ENCODE measurements around the gene C8G.

The C8G gene

DNA sequence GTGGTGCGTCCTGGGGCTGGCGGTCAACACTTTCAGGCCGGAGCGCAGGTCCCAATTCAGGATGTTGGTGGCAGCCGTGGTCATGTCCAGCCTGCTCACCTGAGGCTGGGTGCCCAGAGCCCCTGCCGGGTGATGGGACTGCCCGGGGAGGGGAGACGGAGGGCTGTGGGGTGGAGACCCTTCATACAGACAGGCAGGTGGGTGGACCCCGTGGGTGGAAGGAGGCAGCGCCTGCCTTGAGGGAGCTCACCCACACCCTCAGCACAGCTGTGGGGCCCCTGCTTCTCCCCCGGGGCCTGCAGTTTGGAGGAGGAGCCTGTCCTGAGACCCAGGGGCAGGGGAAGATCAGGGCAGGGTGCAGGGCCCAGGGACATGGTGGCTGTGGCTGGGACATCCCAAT lies 25.3 kb downstream of the C8G start:
- no peak for DNase-seq

DNA sequence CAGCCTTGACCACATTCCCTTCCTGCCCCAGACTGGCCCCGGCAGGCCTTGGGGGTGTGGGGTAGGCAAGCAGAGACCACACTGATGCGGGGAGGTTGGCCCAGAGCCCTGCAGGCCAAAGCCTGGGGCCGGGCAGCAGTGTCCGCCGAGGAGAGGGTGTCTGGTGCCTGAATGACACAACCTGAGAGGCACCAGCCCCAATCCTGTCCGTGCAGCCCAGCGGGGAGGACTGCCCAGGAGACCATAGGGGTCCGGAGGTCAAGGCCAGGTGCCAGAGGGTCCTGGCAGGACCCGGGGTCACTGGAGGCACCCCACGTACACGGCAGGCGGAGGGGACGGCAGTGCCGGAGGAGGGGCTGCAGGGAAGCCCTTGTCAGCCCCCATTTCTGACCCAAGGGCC lies 26.7 kb downstream of the C8G start:
- no peak for DNase-seq

DNA sequence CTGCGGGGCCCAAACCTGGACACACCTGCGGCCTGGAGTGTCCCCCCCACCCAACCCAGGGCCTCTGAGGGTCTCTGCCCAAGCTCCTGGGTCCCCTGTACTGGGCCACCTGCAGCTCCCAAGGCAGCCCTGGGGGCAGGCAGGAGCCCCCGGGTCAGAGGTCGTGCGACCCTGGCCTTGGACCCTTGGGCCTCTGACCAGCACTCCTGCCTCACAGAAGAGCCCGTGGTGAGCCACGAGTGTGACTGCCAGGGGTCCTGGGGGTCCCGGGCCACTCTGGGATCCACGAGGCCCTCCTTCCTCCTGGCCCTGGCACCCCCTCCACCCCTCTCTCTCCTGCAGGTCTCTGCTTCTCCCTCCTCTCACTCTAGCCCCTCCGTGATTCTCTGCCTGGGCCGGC lies 27.3 kb downstream of the C8G start:
- no peak for DNase-seq

DNA sequence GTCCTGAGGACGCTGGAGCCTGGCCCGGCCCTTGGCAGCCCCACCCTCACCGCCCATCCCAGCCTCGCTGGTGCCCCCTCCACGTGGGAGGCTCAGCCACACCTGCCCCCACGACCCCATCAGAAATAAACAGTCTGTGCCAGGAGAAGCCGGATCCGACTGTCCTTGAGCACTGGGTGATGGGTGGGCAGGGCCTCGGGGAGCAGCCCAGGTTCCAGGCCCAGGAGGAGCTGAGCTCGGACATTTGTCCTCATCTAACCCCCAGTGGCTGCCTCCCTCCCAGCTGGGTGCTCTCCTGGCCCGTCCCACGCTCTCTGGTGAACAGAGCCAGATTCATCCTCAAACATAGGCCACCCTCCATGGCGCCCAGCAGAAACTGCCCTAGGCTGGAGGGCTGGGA lies 27.7 kb downstream of the C8G start:
- DNase-seq, result no peak

DNA sequence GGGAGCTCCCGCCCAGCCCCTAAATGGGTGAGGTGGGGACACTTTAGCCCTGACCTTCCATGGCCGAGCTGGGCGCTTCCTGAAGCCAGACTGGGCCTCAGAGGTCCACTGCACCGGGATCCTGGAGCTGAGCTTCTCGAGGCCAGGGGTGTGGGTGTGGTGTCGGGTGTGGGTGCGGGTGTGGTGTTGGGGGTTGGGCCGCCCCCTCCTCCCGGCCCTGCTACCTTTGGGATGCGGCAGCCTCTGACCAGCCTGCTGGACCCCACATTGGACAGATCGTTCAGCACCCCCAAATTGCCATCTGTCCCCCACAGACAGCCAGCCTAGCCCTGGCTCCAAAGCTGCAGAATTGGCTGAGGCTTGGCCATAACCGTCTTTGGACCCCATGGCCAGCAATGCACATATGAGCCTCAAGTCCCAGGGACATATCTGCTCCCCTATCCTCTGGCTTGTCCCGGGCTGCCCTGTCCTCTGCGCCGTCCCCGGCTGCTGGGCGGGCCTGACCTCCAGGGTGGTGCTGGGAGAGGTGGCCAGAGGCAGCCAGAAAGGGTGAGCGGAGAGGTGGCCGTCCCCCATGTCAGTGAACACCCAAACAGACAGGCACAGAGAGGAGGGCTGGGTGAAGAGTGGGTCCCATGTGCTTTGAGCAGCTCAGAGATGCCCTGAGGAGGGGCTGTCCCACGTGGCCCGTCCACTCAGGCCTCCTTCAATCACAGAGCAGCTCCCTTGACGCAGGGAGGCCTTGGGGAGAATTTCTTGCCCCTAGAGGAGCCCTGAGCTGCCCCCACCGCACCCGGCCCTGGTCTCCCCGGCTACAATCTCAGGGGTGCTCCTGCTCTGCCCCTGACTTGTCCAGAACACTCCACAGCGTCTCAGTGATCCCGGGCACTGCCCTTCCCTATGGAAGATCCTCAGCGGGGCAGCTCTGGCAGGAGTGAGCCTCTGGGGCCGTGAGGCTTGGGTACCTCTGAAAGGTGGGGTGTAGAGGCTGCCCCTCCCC lies 28.9 kb downstream of the C8G start:
- no peak for DNase-seq

DNA sequence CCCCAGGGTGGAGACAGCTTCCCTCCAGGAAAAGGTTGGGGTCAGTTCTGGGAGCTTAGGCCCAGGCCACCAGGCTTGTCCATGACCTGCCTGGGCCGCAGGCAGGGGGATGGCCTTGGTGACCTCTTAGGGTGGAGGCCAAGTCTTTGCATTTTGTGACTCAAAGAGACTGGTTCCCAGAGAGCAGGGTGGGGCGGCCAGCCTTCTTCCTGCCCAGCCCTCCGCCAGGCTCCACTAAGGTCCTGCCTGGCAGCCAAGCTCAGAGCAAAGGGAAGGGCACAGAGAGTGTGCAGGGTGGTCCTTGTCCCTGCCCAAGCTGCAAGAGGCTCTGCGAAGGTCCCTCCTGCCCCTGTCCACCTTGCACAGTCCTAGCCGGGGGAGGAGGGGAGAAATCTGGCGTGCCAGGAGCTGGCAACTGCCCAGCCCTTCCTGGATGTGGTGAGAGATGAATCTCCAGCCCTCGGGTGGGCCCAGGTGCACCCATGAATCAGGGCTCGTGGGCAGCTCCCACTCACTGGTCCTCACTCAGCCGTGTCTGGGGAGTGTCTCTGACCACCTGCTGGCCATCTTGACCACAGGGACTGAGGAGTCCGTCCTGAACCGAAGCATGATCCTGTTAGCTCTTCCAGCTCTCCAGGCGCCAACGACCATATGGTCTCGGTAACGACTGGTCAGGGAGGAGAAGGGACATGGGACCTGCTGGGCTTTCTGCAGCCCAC lies 29.9 kb downstream of the C8G start:
- no peak for DNase-seq

DNA sequence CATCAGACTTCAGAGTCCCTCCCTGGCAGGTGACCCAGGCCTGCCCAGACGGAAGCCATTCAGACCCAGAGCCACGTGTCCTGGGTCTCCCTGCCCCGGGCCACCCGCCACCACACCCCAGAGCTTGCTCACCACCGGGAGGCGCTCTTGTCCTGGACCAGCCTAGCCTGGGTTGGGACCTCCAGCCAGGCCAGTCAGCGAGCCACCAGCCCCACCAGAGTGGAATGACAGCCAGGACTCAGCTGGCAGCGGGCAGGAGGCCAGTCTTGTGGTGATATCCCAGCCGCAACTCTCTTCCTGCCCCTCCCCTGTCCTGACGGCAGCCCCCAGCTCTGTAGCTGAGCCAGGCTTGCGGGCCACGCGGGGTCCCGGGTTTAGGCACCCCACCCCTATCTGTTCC lies 30.6 kb downstream of the C8G start:
- DNase-seq, result no peak

DNA sequence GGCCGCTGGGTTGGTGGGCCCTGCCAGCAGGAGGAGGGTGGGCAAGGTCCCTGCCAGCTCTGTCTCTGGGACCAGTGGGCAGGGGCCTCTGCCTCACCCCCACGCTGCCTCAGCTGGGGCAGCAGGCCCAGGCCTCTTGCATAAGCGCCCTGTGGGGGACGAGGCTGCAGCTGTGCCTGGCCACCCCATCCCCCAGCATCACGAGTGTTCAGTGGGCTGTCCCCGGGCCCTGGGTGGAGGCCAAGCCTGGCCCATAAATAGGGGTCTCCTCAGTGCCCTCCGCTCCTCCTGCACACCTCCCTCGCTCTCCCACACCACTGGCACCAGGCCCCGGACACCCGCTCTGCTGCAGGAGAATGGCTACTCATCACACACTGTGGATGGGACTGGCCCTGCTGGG lies 32.2 kb downstream of the C8G start, which contains the start of gene PTGDS:
PTGDS (plus strand) TSS at position 282 of the 400 bp plus-strand sequence; CDS start at position 357, 75 bp downstream.
- no peak for DNase-seq

DNA sequence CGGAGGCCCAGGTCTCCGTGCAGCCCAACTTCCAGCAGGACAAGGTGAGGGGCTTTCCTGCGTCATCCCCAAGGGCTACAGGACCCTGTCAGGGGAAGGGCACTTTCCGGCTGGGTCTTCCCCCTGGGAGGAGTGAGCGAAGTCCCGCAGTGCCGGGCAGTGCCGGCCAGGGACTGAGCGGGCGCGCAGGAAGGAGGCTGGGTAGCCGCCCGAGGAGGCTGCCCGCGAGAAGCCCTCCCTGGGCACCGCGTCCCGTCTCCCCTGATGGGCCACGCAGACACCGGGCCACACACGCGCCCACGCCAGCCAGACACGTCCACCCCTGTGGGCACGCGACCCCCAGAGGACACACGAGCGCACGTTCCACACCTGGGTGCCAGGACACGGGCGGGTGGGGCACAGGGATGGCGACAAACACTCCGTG lies 32.6 kb downstream of the C8G start:
- no peak for DNase-seq

DNA sequence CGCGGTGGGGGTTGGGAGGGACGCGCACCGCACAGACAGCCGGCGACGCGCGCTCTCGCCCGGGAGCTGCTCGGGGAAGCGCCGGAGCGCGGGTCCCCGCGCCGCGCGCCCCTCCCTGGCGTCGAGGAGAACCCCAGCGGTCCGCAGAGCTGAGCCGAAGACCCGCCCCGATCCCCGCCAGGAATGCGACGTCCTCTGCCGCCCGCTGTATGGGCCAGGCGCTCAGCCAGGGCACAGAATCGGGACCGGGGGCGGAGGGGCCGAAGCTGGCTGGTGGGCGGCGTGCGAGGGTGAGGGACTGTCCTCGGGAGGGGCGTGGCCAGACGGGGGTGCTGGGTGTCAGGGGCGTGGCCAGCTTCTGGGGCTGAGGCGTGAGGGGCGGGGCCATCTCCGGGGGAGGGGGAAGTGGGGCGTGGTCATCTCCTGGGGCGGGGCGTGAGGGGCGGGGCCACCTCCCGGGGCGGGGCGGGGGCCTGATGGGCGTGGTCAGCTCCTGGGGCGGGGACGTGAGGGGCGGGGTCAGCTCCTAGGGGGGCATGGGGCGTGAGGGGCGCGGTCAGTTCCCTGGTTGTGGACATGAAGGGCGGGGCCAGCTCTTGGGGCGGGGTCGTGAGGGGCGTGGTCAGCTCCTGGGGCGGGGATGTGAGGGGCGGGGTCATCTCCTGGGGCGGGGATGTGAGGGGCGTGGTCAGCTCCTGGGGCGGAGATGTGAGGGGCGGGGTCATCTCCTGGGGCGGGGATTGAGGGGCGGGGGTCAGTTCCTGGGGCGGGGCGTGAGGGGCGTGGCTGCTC lies 33.2 kb downstream of the C8G start:
- DNase-seq, result no peak

DNA sequence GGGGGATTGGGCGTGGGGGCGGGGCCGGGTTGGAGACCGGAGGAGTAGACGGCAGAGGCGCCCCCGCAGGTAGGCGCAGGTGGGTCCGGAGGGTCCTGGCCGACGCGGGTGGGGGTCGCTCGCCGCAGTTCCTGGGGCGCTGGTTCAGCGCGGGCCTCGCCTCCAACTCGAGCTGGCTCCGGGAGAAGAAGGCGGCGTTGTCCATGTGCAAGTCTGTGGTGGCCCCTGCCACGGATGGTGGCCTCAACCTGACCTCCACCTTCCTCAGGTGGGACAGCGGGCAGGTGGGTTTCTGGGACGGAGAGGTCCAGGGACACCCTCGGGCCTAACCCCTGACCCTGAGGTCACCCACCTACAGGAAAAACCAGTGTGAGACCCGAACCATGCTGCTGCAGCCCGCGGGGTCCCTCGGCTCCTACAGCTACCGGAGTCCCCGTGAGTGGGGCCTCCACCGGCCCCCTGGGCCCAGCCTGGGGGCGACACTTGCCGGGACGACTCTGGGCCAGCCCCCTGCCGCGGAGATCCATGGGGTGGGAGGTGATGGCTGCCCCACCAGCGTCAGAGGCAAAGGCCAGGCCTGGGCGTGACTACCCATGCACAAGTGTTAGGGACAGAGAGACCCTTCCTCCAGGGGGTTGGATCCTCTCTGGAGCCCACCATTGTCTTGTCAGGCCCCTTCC lies 34.0 kb downstream of the C8G start:
- DNase-seq, result no peak

DNA sequence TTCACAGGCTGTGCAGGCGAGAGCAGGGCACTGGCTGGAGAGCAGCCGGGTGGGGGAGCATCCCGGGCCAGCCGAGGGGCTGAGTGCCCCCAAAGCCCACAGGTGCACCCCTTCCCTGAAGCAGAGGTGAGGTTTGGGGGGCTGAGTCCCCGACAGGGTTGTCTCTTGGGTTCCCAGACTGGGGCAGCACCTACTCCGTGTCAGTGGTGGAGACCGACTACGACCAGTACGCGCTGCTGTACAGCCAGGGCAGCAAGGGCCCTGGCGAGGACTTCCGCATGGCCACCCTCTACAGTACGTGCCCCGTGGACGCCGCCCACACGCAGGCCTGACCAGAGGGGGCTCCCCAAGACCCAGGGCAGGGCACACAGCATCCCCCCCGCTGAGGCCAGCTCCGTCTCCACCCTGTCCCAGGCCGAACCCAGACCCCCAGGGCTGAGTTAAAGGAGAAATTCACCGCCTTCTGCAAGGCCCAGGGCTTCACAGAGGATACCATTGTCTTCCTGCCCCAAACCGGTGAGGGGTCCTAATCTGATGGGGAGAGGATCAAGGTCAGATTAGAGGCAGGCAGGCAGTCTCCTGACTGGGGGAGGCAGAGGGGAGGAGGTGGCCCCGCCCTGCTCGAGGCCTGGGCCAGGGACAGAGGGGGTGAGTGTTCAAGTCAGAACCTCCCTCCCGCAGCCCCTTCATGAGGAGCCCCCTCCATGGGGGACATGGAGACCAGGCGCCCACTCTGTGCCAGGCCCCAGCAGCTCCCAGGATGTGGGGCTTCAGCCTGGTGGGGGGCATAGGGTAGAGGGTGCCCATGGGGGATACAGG lies 34.9 kb downstream of the C8G start:
- no peak for DNase-seq

DNA sequence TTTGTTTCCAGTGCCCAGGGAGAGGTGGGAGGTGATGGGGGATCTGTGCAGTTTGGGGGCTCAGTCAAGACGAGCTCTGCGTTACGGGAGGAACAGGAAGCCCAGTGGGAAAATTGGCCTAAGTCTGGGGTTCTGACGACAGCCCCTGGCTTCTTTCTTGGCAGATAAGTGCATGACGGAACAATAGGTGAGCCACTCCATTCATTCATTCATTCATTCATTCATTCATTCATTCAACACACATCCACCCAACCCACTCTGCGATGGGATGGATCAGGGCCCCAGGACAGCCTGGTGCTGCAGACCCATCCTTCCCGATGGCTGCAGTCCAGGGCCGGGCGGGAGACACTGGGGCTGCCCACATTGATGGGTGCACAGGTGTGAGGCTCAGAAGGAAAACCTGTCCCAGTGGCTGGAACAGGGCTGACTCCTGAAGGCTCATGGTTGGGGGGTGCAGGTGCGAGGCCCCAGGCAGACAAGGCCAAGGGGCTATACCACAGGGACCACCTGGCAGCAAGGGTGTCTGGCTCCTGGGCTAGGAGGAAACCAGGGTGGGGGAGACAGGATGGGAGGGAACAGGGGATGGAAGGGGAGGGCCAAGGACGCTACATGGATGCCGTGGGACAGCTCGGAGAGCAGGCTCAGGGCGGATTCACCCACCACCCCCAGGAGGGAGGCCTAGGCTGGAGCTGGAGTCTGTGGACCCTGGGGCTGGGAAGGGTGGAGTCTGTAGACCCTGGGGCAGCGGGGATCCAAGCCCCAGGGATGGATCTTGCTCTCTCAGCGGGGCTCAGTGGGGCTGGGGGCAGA lies 35.8 kb downstream of the C8G start:
- no peak for DNase-seq

DNA sequence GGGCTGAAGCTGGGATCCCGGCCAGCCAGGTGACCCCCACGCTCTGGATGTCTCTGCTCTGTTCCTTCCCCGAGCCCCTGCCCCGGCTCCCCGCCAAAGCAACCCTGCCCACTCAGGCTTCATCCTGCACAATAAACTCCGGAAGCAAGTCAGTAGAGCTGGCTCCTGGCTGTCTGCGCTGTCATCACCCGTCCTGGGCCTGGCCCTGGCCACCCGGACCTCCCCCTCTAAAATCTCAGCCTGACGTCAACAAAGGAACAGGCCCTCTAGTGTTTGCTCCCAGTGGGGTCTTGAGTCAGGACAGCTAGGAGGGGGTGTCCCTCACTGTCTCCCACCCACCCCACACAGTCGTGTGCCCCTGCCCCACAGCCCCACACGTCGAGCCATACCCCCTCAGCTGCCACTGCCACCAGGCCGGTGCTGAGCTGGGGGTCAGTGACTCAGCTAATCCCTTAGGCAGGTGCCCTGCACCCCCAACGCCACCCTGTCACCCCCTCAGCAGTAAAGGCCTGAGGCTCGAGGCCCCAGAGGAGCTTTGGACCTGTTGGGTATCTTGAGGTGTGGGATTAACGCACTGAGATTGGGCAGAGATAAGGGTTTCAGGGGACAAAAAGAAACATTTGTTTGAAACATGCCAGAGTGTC lies 36.7 kb downstream of the C8G start:
- no peak for DNase-seq

DNA sequence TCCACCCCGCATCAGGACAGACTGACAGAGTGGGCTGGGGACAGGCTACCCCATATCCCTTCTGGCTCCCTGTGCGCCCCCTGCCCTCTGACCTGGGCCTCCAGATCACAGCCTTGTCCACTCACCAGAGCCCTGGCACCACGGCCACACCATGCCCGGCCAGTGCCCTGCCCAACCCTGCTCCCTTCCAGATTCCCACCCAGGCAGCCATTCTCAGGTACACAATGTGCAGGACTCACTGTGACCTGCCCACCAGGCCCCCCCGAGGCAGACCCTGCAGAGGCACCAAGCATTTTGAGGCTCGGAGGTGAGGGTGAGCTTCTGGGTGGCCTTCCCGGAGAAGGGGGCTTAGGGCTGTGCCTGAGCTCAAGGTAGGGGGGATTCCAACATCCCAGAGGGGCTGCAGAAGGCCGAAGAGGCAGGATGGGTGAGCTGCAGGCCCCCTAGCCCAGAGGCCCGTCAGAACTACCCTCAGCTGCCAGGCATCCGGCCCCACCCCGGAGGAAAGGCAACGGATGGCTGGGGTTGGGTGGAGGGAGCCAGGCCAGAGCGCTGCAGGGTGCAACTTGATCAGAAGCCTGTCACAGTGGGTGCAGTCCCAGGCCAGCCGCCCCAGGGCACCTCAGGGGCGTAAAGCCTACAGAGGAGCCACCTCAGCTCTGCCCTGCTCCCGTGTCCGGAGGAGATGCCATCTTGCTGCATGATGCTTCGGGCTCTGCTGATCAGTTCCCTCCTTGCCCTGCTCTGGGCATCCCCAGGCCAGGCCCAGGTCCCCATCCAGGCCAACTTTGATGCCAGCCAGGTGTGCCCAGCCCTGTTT lies 37.4 kb downstream of the C8G start, which contains the start of gene LCNL1:
LCNL1 (plus strand) TSS at position 762 of the 820 bp plus-strand sequence. CDS start 594 bp downstream, outside the sequence.
- DNase-seq, result no peak

DNA sequence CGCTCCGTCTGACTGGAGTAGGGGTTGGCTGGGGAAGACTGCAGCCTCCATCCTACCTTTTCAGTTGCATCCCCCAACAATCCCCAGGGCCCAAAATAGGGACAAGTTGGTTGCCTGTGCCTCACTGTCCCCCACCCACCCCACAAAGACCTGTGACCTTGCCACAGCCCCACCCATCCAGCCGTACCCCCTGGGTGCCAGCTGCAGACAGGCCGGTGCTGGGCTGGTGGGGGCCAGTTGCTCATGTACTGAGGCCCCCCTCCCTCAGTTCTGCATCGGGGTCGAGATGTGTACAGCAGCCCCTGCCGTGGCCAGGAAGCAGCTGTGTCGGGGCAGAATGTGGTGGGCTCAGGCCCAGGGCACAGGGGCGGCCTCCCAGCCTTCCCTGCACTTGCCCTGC lies 38.1 kb downstream of the C8G start:
- DNase-seq, result no peak

DNA sequence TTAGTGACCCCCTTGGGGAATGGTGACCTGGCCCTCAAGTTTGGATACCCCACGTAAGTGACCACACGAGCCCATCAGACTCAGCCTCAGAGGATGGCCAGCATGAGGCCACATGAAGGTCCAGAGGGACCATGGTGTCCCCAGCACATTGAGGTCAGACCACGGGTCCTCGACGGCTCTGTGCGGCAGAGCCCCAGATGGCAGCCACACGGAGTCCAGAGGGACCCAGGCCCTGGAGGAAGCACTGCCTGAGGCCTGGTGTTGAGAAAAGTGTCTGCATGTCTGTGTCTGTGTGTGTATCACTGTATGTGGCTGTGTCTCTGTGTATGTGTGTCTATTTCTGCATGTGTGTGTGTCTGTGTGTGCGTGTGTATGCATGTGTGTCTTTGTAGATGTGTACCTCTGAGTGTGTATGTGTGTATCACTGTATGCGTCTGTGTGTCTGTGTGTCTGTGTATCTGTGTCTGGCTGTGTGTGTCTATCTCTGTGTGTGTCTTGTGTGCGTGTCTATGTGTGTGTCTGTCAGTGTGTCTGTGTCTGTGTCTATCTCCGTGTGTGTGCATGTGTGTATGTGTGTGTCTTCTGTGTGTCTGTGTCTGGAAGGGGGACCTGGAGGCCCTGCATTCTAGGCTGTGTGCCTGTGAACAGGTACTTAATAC lies 38.7 kb downstream of the C8G start:
- DNase-seq, result no peak

DNA sequence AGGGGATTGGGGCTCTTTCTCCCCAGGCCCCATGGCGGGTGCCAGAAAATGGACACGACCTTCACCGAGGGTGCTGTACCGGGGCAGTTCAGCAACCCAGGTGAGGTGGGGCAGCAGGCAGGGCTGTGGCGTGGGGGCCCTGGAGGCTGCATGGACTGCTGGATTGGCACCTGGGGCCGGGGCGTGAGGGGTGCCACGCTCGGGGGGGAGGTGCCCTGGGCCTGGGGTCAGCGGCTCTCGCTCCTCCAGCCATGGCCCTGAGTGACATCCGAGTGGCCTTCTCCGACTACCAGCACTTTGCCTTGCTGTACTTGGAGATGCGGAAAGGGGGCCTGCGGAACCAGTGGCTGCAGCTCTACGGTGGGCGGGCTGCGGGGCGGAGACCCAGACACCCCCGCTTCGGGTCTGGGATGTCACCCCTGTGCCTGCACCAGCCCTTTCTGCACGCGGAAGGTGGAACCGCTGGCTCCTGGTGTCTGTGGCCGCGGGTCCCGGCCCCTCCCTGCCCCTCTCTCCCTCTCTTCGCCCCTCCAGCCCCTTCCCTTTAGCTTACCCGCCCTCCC lies 39.5 kb downstream of the C8G start:
- no peak for DNase-seq

Data from NCI-H446 (cell line).